Upper lobe of left lung (tissue), 4 donors: ENCODE measurements around the gene RNF31.

Experiments used
- EP300 ChIP-seq, 4 donors: sonication (generic); formaldehyde crosslinking; IDR thresholded peaks; one replicate each; pipeline ENCODE4 v1.5.1; 2017; ENCODE audit warnings: antibody characterized with exemption in 4 of 4, control low read depth in 2 of 4
- POLR2A ChIP-seq, 4 donors: fragments of 450-650 bp; IDR thresholded peaks; one replicate each; pipeline ENCODE4 v1.5.1; 2016 to 2017; ENCODE audit warnings: antibody characterized with exemption in 4 of 4, mild to moderate bottlenecking in 2 of 4
- POLR2AphosphoS5 ChIP-seq, 2 donors: sonication (generic); formaldehyde crosslinking; IDR thresholded peaks; one replicate each; pipeline ENCODE4 v1.5.1; 2017; ENCODE audit warnings: antibody characterized with exemption in 2 of 2
- TF ChIP-seq, protein P1 (sequence below), 6 experiments: fragments of 450-650 bp in 4 of 6; fragments of 200-600 bp in 2 of 6; sonication (generic) in 2 of 6; IDR thresholded peaks; one replicate each; pipeline ENCODE4 v1.5.1; 2016 to 2019; ENCODE audit warnings: antibody characterized with exemption in 6 of 6

DNA sequence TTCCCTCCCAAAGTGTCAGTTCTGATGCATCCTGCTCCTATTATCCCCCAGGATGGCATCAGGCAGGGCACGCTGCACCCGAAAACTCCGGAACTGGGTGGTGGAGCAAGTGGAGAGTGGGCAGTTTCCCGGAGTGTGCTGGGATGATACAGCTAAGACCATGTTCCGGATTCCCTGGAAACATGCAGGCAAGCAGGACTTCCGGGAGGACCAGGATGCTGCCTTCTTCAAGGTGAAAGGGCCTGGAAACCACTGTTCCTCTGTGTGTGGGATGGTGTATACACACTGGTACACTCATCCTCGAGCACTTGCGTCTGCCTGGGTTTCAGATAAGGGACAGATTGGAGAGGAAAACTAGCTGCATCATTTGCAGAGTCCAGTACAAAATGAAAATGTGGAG lies 14.8 kb downstream of the RNF31 start:
- TF ChIP-seq, protein P1, sequence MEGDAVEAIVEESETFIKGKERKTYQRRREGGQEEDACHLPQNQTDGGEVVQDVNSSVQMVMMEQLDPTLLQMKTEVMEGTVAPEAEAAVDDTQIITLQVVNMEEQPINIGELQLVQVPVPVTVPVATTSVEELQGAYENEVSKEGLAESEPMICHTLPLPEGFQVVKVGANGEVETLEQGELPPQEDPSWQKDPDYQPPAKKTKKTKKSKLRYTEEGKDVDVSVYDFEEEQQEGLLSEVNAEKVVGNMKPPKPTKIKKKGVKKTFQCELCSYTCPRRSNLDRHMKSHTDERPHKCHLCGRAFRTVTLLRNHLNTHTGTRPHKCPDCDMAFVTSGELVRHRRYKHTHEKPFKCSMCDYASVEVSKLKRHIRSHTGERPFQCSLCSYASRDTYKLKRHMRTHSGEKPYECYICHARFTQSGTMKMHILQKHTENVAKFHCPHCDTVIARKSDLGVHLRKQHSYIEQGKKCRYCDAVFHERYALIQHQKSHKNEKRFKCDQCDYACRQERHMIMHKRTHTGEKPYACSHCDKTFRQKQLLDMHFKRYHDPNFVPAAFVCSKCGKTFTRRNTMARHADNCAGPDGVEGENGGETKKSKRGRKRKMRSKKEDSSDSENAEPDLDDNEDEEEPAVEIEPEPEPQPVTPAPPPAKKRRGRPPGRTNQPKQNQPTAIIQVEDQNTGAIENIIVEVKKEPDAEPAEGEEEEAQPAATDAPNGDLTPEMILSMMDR (IDR thresholded peaks at IDR 0.05), result no peak
- TF ChIP-seq EP300 (IDR thresholded peaks at IDR 0.05) (no peak), POLR2A (IDR thresholded peaks at IDR 0.05) (no peak), POLR2AphosphoS5 (IDR thresholded peaks at IDR 0.05) (no peak)
